ENCODE measurements around the gene CALHM5.

The CALHM5 gene

GRCh38 chr6:116508527-116508926, 2.9 kb upstream of the CALHM5 start:
- no peak for DNase-seq (ENCODE audit: low spot score)

- DNase-seq (ENCODE audit: low spot score) = no peak
Measured at GRCh38 chr6:116512111-116512559, 696 bp downstream of the CALHM5 start.

DNA sequence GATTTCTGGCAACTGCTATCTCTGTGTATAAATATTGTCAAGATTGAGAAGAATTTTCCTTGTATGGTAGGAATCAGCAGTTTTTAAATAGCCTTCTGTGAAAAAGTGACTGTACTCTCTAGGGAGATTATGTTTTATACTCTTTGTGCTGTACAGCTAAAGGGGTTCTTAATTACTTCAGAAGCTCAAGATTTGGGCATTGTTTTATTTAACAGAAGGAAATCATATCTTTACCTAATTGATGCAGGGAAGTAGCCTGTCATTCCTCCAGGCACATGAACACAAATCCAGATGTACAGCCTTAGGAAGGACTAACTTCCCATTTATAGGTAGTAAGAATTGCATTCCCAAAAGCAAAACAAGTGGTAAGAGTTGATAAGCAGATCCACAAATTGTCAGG, 1.3 kb downstream of the CALHM5 start:
- DNase-seq (ENCODE audit: low spot score) = no peak

GRCh38 chr6:116513224-116513875, 1.9 kb downstream of the CALHM5 start:
- no peak for DNase-seq (ENCODE audit: low spot score)

DNA sequence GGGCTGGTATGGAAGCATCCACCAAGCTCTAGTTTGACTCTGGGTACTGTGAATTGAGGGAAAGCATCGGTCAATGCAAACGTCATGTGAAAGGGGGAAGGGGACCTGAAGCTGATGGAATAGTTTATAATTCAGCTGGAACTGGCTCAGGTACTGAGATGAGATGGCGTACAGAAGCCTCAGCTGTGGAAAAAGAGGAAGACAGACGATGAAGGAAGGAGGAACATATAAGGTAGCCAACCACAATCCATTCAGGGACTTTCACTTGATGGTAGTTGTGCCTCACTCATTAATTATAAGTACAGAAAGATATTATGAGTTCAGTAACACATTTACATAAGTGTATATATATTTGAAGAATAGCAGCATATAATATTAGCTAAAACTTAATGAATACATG, 2.7 kb downstream of the CALHM5 start:
- no peak for DNase-seq (ENCODE audit: low spot score)

- no peak for DNase-seq (ENCODE audit: low spot score)
Measured at GRCh38 chr6:116515141-116515540, 3.7 kb downstream of the CALHM5 start.

DNA sequence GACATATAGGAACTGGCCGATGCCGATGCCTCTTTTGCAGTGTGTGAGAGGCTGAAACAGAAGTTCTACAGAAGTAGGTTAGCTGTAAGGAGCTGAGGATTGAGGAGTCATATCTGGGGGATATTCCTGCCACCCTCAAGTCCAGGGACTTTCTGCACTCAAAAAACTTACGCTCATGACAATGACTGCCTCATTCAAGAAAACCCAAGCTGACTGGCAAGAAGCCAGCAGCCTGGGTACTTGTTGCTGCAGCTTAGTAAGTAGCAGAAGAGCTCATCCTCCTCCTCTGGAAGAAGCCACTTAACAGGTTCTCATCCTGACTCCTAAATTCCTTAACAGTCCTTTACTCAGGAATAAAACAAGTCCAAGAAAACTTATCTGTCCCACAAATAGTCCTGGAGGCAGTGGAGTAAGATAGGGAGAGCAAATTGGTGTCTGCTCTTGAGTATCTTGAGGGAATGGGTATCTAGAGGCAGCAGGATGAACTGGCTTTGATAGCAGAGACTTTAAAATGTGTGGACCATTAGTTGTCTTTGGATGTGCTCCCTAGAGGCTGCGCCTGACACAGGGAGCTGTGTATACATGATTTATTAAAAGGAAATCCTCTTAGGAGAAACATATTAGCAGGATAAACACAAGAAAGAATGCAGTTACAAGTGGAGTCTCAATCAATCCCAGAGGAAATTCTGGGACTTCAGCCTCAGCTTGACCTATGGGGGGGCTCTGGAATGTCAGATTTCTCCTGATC, 7.4 kb downstream of the CALHM5 start:
- DNase-seq (ENCODE audit: low spot score) = no peak

DNA sequence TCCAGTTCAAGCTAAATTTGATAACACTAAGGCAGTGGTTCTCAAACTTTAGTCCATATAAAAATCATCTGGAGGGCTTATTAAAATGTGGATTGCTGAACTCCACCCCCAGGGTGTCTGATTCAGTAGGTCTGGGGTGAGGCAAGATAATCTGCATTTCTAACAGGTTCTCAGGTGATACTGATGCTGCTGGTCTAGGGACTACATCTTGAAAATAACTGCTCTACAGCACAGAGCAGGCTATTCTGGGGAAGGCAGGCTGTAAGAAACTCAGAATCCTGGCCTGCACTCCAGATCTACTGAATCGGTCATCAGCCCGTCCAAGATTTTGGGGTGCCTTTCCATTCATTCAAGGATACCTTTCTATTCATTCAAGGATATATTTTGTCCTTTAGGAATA, 11.5 kb downstream of the CALHM5 start:
- no peak for DNase-seq (ENCODE audit: low spot score)

DNA sequence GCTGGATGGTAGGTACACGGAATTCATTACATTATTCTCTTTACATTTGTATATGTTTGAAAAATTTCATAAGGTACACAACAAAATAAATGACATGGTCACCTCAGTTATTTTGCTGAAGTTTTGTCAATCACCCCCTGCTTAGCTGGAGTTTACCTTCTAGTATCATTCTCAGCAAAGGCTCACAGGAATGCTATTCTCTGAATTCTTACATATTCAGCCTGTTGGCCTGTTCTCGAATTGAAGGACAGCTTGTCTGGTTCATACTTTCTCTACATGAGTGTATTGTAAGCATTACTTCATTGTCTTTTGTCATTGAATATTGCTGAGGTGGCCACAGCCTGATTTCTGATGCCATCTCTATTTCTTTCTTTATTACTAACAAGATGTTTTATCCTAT, 12.8 kb downstream of the CALHM5 start:
- no peak for DNase-seq (ENCODE audit: low spot score)

GRCh38 chr6:116528133-116528532, 16.7 kb downstream of the CALHM5 start:
- DNase-seq (ENCODE audit: low spot score) = no peak

GRCh38 chr6:116528780-116529179, 17.3 kb downstream of the CALHM5 start:
- DNase-seq (ENCODE audit: low spot score) = no peak

DNA sequence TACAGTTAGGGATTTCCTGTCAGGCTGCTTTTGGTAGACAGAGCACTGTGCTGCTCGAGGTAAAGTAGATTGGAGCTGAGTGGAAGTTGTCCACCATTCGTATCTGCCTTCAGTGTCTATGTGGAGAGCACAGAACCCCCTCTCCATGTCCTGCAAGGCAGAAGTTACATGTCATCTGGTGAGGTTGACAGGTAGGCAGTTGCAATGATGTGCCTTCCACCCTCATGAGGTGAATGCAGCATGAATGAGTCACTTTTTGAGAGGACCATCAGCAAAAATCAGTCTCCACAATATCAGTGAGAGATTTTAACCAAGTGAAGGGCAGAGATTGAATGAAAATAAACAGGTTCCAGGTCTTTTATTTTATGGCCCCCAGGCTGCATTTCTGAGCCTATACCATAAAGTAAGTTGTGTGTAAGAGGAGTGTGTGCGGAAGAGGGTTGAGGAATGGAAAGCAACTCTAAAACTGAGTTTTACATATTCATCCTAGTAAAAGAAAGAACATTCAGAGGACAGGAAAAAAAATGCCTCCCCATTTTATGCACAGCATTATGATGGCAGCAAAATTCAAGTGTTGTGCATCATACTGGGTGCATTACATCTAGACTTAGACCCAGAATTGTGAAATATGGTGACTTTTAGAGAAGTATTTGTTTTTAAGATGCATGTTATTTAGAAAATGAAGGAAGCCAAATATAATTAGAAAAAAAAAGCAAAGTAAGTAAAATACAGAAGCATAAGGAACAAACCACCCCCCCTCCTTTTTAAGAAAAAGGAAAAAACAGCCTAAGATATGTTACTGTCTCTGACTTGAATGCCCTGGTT, 18.2 kb downstream of the CALHM5 start:
- no peak for DNase-seq (ENCODE audit: low spot score)

GRCh38 chr6:116530436-116530835, 19.0 kb downstream of the CALHM5 start:
- no peak for DNase-seq (ENCODE audit: low spot score)

GRCh38 chr6:116531675-116532570, 20.5 kb downstream of the CALHM5 start:
- peak; percentile 49 for DNase-seq (ENCODE audit: low spot score)

GRCh38 chr6:116533233-116533957, 22.0 kb downstream of the CALHM5 start:
- no peak for DNase-seq (ENCODE audit: low spot score)

DNA sequence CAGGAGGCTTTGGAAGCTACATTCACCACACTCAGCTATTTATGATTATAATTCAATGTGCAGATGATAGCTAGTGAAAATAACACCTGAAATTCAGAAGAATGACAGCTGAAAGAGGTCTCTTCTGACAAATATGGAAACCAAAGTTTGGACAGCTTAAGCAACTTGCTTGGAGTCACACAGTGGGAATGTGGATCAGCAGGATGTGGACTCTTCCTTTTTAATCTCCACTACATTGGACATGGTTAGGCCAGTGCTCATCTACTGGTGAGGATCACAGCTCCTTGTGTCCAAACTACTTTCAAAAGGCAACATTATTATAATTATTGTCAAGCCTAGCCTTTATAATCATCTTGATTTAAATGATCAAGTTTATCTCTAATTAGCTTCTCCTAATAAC, 23.7 kb downstream of the CALHM5 start:
- no peak for DNase-seq (ENCODE audit: low spot score)

- peak; percentile 26 for DNase-seq (ENCODE audit: low spot score)
Measured at GRCh38 chr6:116536216-116536621, 24.8 kb downstream of the CALHM5 start.

DNA sequence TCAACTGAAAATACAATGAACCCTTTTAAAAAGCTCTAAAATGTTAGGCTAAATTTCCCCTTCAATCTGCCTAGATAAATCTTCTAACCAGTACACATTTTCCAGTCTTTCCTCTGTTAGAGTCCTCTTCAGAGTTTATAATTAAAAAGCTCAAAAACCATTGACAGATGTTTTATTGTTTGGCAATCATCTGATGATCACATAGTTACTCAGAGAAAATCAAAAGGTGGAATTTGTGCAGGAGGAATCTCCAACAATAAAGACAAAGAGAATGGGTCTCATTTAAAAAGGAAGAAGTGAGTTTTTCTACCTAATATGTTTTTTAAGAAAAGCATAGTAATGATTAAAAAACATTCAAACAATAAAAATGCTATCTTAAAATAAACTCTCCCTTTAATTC, 31.0 kb downstream of the CALHM5 start:
- DNase-seq (ENCODE audit: low spot score) = no peak

DNA sequence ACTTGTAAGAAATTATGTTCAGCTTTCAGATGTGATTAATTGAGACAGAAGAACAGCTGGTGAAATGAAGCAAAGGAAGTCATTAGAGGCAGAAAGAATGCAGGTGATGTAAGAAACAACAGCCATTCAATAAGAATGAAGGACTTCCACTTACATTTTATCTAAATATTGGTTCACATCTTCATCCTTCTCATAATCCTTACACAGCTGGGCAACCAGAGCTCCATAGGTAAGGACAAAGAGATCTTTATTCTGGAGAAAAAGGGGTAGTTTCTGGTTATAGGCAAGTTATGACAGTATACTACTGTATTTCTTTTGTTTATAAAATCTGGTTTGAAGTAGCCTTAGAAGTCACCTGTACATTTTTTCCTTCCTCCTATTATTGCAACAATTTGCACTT, 31.7 kb downstream of the CALHM5 start:
- DNase-seq (ENCODE audit: low spot score) = no peak

GRCh38 chr6:116545651-116546050, 34.2 kb downstream of the CALHM5 start, which contains the start of gene TRAPPC3L:
TSS of gene TRAPPC3L (minus strand) at chr6:116545684. CDS start at chr6:116545514, 170 bp downstream.
- DNase-seq (ENCODE audit: low spot score) = no peak

GRCh38 chr6:116547358-116547757, 35.9 kb downstream of the CALHM5 start:
- DNase-seq (ENCODE audit: low spot score) = no peak

All from putamen (tissue), 1 donor.